Effector memory CD4-positive, alpha-beta T cell (primary cell): Measurements from ENCODE around the gene CRYBG1.
"Not testable (repeated sequence)": the region's sequence is repeated elsewhere in the genome, so short reads cannot be mapped to it uniquely, and the experiment has no call there.

Experiments used
- DNase-seq, 3 donors: peaks; one replicate each; pipeline ENCODE4 v3.0.0-alpha.2; 2020
- H3K27ac ChIP-seq: 2 replicates; pipeline ENCODE4 v1.7.0; 2013; ENCODE audit warnings: mild to moderate bottlenecking, low read length, moderate library complexity; ENCODE audit not compliant: insufficient read depth, poor library complexity, severe bottlenecking
- H3K27me3 ChIP-seq: replicated peaks from 2 replicates; pipeline ENCODE4 v1.7.0; 2013; ENCODE audit warnings: mild to moderate bottlenecking, low read length; ENCODE audit not compliant: insufficient read depth, control insufficient read depth, poor library complexity, severe bottlenecking
- H3K36me3 ChIP-seq: 2 replicates; pipeline ENCODE4 v1.7.0; 2013; ENCODE audit warnings: mild to moderate bottlenecking, low read length, moderate library complexity; ENCODE audit not compliant: control insufficient read depth, insufficient read depth
- H3K4me1 ChIP-seq: 2 replicates; pipeline ENCODE4 v1.7.0; 2013; ENCODE audit warnings: low read length, mild to moderate bottlenecking; ENCODE audit not compliant: control insufficient read depth, insufficient read depth, poor library complexity, severe bottlenecking
- H3K4me3 ChIP-seq: 2 replicates; pipeline ENCODE4 v1.7.0; 2013; ENCODE audit warnings: low read length, low read depth, mild to moderate bottlenecking; ENCODE audit not compliant: insufficient read depth, poor library complexity, severe bottlenecking
- H3K9me3 ChIP-seq: 2 replicates; pipeline ENCODE4 v1.7.0; 2013; ENCODE audit warnings: mild to moderate bottlenecking, low read length, moderate library complexity; ENCODE audit not compliant: control insufficient read depth

CRYBG1 gene

DNA sequence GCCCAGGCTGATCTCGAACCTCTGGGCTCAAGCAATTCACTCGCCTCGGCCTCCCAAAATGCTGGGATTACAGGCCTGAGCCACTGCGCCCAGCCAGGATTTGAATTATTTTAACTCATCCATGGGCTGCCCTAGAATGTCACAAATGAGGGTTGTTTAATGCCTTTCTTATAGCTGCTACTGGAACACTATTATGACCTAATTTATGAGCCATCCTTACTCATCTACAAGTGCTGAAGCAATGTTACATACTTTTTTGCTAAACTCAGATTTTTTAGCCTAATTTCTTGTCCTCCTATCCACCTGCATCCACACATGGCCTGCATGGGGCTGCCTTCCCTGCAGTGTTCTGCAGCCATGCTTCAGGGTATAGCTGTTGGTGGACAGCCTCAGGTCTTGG is 208.9 kb downstream of the CRYBG1 start:
- Histone ChIP-seq H3K27ac (no peak overlapping the region), H3K4me3 (no peak overlapping the region), H3K27me3 (no peaks in the 10 kb centered on the region), H3K9me3 (no peaks in the 10 kb centered on the region), H3K36me3 (peaks cover 44% of the 10 kb centered on the region), H3K4me1 (no peaks in the 10 kb centered on the region)
- DNase-seq: no peak

DNA sequence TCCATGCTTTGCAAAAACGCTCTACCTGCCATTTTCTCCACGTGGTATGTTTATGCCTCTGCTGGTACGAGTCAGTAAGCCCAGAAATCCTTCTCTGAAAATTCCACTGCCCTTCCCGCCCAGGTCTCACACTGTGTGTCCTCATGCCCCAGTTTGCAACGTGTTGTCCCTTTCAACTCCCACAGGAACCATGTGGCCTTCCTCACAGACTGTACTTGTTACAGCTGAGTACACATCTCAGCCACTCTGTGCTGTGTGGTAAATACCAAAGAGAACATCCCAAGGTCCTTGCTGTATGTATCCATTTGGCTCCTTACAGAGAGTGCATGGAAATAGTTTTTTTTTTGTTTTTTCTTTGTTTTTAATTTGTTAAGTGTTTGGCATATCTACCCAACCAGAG is 211.9 kb downstream of the CRYBG1 start:
- Histone ChIP-seq H3K4me1 (no peaks in the 10 kb centered on the region), H3K36me3 (peaks cover 32% of the 10 kb centered on the region), H3K9me3 (no peaks in the 10 kb centered on the region), H3K27ac (no peak overlapping the region), H3K27me3 (no peaks in the 10 kb centered on the region), H3K4me3 (no peak overlapping the region)
- DNase-seq: no peak

DNA sequence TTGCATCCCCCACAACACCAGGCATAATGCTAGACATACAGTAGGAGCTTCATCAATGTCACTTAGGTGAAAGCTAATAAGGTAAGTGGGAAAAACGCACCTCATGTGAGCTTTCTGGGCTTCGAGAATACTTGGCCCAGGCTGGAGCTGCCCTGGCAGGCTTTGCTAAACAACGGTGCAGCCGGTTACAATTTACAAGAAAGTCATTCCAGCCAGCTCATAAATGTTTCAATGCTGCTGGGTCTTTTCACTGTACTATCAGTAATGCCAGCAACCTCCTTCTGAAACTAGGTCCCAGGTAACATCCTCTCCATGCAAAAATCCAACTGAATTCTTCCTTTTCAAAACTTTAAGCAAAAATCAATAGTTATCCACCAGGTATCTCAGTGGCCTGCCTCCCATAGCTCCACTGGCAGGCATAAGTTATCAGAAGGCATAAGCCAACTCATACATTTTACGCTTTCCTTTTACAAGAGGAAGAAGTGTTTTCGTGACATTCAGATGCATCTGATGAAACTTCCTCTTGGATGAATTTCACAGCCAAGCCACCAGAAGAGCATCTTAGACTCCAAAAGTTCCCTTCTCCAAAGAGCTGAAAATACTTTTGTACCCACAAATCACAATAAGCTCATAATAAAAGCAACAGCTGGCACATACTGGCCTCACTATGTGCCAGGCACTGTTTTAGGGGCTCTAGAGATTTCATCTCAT is 212.5 kb downstream of the CRYBG1 start:
- Histone ChIP-seq H3K9me3 (no peaks in the 10 kb centered on the region), H3K36me3 (peaks cover 26% of the 10 kb centered on the region), H3K4me1 (no peaks in the 10 kb centered on the region), H3K4me3 (no peak overlapping the region), H3K27me3 (no peaks in the 10 kb centered on the region), H3K27ac (no peak overlapping the region)
- DNase-seq: no peak

DNA sequence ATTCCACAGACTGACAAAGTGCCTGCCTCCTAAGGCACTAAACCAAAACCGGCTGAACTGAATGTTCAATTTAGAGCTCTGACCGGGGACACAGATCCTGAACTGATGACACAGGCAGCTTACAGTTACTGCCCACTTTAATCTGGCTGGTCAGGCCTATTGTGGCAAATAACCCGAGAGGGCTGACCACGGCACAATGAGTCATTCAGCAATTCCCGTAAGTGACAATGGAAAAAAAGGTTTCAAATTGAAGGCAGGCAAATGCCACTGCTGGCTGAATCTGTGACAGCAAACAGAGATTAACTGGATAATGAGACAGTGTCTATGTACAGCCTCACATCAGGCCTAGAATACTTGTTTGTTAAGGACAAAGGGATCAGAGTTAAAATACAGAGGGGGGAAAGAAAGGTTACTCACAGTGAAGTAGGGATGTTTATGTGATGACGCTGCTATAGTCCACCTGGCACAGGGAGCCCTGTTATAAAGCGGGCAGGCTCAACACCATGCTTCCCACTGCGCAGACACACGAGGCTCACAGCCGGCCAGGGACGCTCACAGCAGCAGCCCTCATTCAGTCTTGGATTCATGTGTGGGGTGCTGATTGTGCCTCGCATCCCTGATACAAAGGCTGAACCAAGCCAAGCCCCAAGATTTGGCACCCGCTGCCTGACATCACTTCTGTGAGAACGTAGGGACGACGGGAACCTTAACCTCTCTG is 214.4 kb downstream of the CRYBG1 start:
- DNase-seq: no peak
- Histone ChIP-seq H3K27ac (no peak overlapping the region), H3K4me3 (no peak overlapping the region), H3K36me3 (peaks cover 11% of the 10 kb centered on the region), H3K27me3 (no peaks in the 10 kb centered on the region), H3K4me1 (no peaks in the 10 kb centered on the region), H3K9me3 (no peaks in the 10 kb centered on the region)

DNA sequence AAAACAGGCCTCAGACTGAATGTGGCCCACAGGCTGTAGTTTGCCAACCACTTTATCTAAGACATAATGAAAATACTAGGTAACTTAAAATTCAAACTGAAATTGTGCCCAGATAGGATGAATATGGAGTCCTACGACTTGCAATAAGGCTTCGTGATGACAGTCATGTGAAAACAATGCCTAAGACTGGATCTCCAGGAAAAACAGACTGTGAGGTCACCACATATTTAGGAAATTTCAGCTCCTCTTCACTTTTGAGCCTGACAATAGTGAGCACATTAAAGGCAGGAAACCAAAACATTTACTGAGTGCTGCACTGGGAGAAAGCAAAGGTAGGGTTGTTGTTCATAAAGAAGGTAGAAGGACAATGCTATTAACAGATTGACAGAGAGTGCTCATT is 218.8 kb downstream of the CRYBG1 start:
- DNase-seq: no peak
- Histone ChIP-seq H3K4me3 (no peak overlapping the region), H3K4me1 (no peaks in the 10 kb centered on the region), H3K36me3 (peaks cover 13% of the 10 kb centered on the region), H3K9me3 (no peaks in the 10 kb centered on the region), H3K27ac (no peak overlapping the region), H3K27me3 (no peaks in the 10 kb centered on the region)

DNA sequence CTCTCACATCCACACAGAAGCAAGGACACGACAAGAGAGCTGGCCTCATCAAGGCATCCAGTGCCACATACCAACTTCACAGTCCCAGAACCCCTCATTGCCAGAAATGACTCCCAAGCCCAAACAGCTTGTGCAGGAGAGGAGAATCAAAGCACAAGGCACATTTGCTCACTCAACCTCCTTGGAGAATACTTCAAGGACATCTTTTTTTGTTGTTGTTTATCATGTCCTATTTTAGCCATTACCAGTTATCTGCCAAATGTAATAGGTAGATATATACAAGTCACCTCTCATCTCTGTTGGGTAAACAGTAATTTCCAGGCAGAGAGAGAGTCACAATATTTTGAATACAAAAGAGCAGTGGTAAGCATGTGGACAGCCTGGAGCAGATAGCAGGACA is 221.0 kb downstream of the CRYBG1 start:
- Histone ChIP-seq H3K36me3 (peaks cover 6% of the 10 kb centered on the region), H3K27ac (no peak overlapping the region), H3K27me3 (no peaks in the 10 kb centered on the region), H3K9me3 (no peaks in the 10 kb centered on the region), H3K4me3 (no peak overlapping the region), H3K4me1 (no peaks in the 10 kb centered on the region)
- no peak for DNase-seq

DNA sequence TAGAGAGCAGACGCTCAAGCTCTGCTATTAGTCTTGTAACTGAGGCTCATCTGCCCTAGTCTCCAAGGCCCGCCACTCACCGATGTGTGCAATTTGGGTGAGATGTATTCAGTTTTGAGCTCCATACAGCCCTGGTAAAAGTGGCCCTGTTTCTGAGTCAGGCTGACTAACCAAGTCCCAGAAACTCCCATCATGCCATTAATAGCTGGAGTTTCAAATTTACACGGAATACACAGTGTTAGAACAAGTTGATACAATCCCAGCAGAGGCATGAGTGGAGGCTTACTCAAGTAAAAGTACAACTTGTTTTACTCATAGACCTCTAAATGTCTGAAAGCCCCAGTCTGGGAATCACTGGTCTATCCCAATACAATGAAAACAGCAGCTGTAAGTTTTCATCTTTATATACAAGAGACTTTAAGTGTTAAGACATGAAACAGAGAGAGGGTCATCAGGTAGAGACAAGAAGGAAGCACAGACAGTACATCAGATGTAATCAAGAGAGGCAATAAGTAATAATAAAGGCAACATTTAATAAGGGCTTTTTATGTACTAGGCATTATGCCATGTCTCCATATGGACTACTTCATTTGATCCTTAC is 226.4 kb downstream of the CRYBG1 start:
- DNase-seq: no peak
- Histone ChIP-seq H3K36me3 (peaks cover 12% of the 10 kb centered on the region), H3K9me3 (no peaks in the 10 kb centered on the region), H3K27ac (no peak overlapping the region), H3K27me3 (no peaks in the 10 kb centered on the region), H3K4me3 (no peak overlapping the region), H3K4me1 (no peaks in the 10 kb centered on the region)

DNA sequence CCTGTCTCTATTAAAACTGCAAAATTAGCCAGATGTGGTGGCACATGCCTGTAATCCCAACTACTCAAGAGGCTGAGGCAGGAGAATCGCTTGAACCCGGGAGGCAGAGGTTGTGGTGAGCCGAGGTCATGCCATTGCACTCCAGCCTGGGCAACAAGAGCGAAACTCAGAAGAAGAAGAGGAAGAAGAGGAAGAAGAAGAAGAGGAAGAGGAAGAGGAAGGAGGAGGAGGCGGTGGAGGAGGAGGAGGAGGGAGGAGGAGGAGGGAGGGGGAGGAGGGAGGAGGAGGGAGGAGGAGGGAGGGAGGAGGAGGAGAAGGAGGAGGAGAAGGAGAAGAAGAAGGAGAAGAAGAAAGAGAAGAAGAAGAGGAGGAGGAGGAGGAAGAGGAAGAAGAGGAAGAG is 228.4 kb downstream of the CRYBG1 start:
- H3K27ac ChIP-seq, H3K27me3 ChIP-seq, DNase-seq, H3K9me3 ChIP-seq, H3K4me3 ChIP-seq, H3K4me1 ChIP-seq, H3K36me3 ChIP-seq: not testable (repeated sequence)

DNA sequence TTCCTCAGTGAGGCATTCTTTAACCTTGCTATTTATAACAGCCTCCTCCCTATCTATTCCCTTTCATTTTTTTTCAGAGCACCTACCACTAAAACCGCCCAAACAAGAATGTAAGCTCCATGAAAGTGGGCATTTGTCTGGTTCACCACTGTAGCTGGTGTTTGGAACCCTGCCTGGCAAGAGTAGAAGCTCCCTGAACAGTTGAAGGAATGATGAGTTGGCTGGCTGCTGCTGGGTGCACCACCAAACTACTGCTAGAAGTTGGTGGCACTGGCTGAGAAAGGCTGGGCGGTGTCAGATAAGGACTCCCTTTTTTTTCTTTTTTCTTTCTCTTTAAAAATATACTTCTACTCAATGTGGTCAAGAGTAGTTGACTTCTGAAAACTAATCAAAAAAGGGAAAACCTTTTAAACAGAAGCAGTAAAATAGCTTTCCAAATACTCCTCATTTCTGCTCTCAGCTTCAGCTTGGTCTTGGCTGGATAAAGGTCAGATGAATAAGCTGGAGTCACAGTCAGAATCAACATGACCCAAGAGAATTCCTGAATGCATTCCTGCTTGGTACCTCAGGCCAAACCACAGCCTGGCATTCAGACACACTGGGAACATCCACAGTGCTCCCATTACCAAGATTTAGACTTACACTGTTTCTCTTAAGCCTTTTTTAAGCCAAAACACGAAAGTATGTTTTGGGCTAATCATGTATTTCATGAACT is 230.8 kb downstream of the CRYBG1 start:
- H3K9me3 ChIP-seq: no peaks in the 10 kb centered on the region
- H3K36me3 ChIP-seq: peaks cover 5% of the 10 kb centered on the region
- DNase-seq: no peak
- no peaks in the 10 kb centered on the region for H3K4me1 ChIP-seq
- no peaks in the 10 kb centered on the region for H3K27me3 ChIP-seq
- no peak overlapping the region for H3K27ac ChIP-seq
- H3K4me3 ChIP-seq: no peak overlapping the region

DNA sequence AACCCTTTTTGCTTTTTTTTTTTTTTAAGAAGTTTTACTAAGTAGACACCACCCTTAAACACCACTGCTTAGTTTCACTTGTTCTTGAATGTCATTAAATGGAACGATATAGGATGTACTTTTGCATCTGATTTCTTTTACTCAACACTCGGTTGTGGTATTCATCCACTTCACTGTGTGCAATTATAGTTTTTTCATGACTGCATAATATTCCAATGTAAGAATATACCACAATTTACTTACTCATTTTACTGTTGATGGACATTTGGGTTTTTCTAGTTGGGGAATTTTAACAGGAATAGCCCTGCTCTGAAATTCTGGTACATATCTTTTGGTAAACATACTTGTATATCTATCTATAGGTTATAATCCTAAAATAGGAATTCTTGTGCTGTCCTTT is 238.9 kb downstream of the CRYBG1 start:
- Histone ChIP-seq H3K9me3 (no peaks in the 10 kb centered on the region), H3K36me3 (no peaks in the 10 kb centered on the region), H3K27ac (no peak overlapping the region), H3K4me1 (no peaks in the 10 kb centered on the region), H3K27me3 (no peaks in the 10 kb centered on the region), H3K4me3 (no peak overlapping the region)
- DNase-seq: no peak
